ENCODE measurements around the gene BCO2.

Gene BCO2

GRCh38 chr11:112143597-112143996, 31.7 kb upstream of the BCO2 start:
- TF ChIP-seq CTCF (IDR thresholded peaks at IDR 0.05; ENCODE audit: borderline replicate concordance, control extremely low read depth, extremely low read depth, insufficient read depth, missing control alignments): no peak
- no peak for DNase-seq (ENCODE audit: low spot score)
- in situ Hi-C loops (cut with MboI; ENCODE audit: low sequenced_read_pairs, unreplicated experiment): no loop called here

- DNase-seq (ENCODE audit: low spot score): no peak
- in situ Hi-C loops (cut with MboI; ENCODE audit: low sequenced_read_pairs, unreplicated experiment): no loop called here
- no peak for TF ChIP-seq CTCF (IDR thresholded peaks at IDR 0.05; ENCODE audit: borderline replicate concordance, control extremely low read depth, extremely low read depth, insufficient read depth, missing control alignments)
Observed at GRCh38 chr11:112150517-112150916, 24.8 kb upstream of the BCO2 start.

- in situ Hi-C loops (cut with MboI; ENCODE audit: low sequenced_read_pairs, unreplicated experiment): no loop called here
- TF ChIP-seq CTCF (IDR thresholded peaks at IDR 0.05; ENCODE audit: borderline replicate concordance, control extremely low read depth, extremely low read depth, insufficient read depth, missing control alignments): no peak
- DNase-seq (ENCODE audit: low spot score): no peak
Observed at GRCh38 chr11:112156153-112156955, 19.0 kb upstream of the BCO2 start.

- no peak for TF ChIP-seq CTCF (IDR thresholded peaks at IDR 0.05; ENCODE audit: borderline replicate concordance, control extremely low read depth, extremely low read depth, insufficient read depth, missing control alignments)
- DNase-seq (ENCODE audit: low spot score): no peak
- in situ Hi-C loops (cut with MboI; ENCODE audit: low sequenced_read_pairs, unreplicated experiment): no loop called here
Observed at GRCh38 chr11:112156956-112157766, 18.2 kb upstream of the BCO2 start.

- TF ChIP-seq CTCF (IDR thresholded peaks at IDR 0.05; ENCODE audit: borderline replicate concordance, control extremely low read depth, extremely low read depth, insufficient read depth, missing control alignments): no peak
- DNase-seq (ENCODE audit: low spot score): no peak
- in situ Hi-C loops (cut with MboI; ENCODE audit: low sequenced_read_pairs, unreplicated experiment): no loop called here
Observed at GRCh38 chr11:112159098-112160065, 15.9 kb upstream of the BCO2 start.

Measured in GM13976 (cell line).